HG03565 (cell line): ENCODE results near the gene ARL6IP5.

Experiments used
- ATAC-seq: cut with Tn5 transposase; IDR thresholded peaks from one replicate; pipeline ENCODE4 v1.9.1; 2021; ENCODE audit warnings: mild to moderate bottlenecking, moderate library complexity; ENCODE audit not compliant: unreplicated experiment

Gene ARL6IP5

DNA sequence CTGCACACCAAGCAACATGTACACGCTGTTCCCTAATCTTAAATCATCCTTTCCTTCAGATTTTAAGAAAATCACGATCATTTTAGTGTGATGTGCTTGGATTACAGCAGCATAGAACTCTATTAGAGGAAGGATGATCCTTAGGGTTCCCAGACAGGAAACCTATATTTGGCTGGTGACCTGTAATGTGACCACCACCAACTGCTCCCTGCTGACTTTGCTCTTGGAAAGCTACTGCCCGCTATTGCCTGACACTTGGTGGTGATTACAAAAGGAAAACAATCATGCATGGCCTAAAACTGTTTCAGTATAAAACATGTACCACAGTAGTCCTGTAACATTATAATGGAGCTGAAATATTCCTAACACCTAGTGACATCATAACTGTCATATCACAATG lies 64.8 kb downstream of the ARL6IP5 start:
- no peak for ATAC-seq
